SH-SY5Y (cell line): ENCODE data around the gene SND1.

Experiments used
- GATA2 ChIP-seq: IDR thresholded peaks from 2 replicates; pipeline ENCODE4 v1.6.1; 2011; ENCODE audit warnings: mild to moderate bottlenecking, low read depth, low read length
- GATA3 ChIP-seq: IDR thresholded peaks from 2 replicates; pipeline ENCODE4 v1.6.1; 2011; ENCODE audit warnings: low read depth, mild to moderate bottlenecking, low read length, moderate library complexity

Gene SND1

DNA sequence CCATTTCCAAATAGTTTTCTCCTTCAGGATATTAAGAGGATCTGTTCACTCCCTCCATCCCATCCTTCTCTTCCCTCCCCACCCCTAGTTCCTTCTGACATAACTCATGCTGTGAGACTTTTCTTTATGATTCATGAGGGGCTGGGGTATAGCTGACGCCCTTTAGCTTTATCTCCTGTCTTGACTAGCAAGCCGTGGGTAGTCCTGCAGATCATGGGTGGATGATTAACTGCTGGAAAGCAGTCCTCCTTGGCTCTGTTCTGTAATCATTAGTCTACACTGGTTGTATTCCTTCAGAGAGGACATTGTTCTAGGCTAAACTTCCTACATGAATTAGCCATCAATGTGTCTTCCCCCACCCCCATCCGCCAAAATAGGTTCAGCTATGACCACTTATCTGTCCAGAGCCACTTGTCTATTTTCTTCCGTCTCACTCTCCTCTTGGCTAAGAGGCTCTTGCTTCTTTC is 243.9 kb downstream of the SND1 start:
- TF ChIP-seq GATA3: no peak
- no peak for TF ChIP-seq GATA2

DNA sequence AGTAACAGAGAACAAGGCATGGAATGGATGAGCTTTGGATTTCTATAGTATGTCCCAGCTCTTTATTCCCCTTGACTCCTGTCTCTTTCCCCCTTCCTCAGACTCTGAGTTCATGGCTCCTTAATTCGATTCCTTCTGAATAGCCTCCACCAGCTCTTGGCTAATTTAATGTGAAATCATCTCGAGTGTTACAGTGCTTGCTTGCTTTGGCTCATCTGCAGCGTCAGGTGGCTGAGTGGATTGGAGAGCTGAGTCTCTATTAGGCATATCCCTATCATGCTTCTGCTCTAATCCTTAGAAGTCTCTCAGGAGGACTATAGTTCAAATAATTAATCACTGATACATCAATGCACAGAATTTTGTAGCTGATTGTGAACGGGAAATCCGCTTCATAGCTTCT is 244.7 kb downstream of the SND1 start:
- TF ChIP-seq GATA2 (no peak), GATA3 (no peak)

DNA sequence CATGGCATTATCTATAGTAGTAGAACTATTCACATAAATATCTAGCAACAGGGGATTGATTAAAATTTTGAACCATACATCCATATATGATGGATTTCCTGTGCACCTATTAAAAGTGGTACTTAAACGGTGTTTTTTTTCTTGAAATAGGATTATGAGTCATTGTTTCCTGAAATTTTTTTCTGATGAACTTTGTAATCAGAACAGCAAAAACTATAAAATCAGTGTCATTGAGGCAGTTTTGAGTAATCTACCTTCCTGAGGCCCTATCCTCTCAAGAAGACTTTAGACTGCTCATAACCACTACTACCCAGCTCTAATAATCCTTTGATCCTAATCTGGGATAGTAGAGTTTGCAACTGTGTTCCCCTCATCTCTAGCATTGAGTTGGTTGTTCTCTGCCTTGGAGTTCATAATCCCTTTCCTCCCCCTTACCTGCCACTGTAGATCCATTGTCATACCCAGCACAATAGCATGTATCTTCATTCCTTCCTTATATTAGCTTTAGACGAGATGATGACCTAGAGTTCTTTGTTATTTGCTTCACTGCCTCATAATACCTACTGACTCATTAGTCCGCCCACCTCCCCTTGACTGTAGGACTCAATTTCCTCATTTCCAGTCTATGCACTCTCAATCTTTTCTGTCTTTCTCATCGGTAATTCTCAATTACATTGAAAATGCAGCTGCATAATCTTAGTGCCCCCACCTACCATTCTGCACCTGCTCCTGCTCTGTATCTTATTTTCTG is 245.9 kb downstream of the SND1 start:
- TF ChIP-seq GATA3 (no peak), GATA2 (no peak)

DNA sequence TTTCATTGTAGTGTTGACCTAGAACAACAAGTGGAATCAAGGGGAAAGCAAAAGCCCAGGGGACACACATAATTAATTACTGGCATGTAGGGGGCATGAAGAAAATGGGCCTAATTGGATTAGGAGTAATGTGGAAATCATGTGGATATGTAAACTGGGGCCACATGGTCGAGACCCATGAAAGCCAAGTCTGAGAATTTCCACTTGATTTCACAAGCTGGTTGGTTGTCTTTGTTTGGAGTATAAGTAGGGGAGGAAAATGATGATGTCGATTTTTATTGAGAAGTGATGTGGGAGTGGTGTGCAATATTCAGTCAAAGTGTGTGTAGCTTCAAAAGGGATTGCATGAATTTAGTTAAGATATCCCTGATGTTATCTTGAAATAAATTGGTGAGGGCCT is 247.4 kb downstream of the SND1 start:
- TF ChIP-seq GATA2 (no peak), GATA3 (no peak)

DNA sequence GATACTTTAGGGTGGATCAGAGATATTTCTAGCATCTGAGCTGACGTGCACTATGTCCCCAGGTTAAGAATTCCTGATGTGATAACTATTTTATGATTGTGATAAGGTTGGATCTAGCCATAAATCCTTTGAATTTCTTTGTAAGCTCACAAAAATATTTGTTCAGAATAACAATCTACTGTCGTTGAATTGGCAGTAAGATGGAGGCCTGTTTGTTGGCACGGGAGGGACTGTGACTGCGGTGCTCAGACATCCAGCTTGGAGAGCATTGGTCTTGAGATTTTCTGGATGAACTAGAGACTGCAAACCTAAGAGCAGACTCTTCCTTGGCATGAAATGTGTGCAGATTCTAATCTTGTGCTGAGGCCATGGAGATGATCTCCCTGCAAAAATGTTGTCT is 248.1 kb downstream of the SND1 start:
- TF ChIP-seq GATA2: peak; percentile 35; the same call in 1 of the 2 replicates
- TF ChIP-seq GATA3: no peak

DNA sequence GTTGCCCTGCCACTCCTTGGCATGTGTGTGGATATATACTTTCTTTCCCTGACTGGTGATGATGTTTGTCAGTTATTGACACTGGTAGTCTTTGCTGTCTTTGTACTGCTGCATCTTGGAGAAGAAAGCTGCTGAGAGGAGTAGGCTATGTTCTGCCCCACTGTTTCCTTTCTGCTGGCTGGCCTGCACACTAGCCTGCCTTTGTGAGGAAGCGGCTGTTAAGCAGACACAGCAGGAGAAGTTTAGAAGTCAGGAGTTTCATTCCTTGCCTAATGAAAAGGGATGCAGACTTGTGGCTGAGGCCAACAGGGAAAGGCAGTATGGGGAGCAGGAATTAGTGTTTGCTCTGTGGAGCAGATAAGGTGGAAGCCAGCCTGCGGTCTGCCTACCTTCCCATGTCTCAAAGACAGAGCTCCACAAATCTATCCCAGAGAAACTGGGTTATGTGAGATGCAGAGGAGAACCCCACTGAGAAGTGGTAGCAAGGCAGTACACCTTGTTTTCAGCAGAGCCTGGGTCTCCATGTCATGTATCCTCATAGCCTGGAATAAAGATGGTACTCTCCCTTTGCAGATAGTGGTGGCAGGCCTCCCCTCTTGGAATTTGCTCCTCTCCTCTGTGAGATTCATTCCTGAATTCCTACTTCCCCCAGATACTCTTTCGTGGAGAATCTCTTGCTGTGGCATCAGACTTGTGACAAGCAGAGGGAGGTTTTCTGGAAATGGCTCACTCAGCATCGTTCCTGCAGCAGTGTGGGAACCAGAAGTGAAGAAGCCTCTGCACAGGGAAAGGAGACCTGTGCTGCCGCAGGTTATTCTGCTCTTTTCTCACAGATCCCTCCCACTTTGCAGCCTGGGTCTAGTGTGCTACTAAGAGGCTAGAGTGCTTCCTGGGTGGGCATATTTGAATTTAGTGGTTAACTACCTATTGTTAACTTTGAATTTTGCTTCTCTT is 249.0 kb downstream of the SND1 start:
- TF ChIP-seq GATA3 (no peak), GATA2 (no peak)

DNA sequence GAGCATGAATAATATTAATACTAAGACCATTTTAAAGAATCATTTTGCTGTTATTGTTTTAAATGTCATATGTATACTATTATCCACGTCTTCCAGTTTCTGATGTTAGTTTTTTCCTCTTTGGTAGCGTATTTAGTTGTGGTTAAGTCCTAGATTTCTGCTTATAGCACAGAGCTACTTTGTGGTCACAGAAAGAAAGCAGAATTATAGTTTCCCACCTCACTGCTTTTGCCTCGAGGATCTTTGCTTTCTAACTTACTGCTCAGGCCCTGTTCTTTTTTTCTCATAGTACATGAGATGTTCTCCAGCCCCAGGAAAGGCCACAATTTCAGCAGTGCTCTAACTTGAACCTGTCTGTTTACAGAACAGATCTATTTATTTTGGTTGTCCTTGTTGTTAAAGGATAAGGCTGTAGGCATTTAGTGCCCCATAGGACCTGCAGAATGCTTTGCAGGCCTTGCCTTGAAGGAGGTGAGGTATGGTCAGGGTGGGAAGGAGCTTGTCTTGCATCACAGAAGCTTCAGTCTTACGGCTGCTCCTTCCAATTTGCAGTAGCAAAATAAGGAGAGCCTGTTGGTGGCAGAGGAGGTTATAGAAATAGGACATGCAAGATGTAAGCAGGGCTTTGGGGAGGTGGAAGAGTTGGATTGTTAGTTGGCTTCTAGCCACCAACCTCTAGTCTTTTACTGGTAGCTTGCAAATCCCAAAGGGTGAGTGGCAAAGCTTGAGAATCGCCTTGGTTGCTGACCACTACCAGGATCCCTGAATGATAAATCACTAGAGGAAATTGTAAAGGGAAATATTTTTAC is 250.1 kb downstream of the SND1 start:
- TF ChIP-seq GATA2 (no peak), GATA3 (no peak)

DNA sequence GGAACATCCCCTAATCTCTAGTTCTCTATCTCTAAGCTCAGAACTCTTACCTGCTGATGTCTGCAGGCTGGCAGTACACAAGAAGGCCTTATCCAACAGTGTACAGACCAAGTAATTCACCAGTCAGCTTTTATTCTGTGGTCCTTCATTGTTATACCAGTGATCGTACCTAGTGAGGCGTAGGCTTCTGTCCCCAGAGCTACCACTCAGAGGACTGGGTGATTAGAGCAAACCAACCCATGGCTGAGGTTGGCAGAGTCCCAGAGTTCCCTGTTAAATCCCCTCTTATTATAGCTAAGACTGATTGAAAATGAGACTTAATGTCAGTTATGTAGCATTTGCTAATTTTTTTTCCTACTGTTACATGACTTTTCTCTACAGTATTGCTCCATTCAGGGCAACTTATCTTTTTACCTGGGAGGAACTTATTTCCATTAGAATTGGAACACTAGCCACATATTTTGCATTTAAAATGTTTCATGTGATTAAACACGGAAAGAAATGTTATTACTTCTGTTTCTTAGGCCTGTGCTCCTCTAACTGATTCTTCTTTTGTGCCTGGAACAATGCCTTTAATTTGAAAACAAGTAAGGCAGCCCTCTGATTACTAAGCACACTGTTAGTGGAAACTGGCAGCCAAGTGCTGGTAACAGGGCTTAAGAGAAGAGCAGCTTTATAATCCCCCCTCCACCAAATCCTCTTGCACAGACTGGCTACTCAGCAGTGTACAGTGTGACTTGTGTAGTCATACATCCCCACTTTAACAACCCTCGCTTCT is 252.1 kb downstream of the SND1 start:
- no peak for TF ChIP-seq GATA2
- TF ChIP-seq GATA3: no peak

DNA sequence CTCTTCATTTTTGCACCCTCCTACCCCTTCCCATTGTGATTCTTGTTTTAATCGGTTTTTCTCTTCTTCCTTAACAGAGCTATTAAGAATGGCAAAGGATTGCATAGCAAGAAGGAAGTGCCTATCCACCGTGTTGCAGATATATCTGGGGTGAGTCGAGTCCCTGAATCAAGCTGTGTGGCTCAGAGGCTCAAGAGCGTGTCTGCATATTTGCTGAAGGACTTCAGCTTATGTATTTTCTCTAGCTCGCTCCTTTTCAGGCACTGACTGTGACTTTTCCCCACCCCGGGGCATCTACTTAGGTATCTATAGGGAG is 252.6 kb downstream of the SND1 start:
- TF ChIP-seq GATA2: no peak

DNA sequence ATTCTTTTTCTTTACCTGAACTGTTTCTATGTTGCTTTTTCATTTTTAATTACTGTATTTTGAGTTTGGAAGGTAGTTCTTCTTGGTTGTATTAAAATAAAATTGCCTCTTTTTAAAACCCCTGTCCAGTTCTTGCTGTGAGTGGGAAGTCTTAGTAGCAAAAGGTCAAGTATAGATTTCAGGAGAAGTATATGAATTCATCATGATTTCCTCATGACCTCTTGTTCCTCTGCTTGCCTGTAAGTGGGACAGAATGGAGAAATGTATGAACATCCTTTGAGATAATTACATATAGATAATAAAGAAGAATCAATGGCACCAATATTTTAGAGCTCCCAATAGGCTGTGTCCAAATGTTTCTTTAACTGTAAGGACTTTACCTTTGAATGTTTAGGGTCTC is 253.0 kb downstream of the SND1 start:
- TF ChIP-seq GATA3 (no peak), GATA2 (no peak)

DNA sequence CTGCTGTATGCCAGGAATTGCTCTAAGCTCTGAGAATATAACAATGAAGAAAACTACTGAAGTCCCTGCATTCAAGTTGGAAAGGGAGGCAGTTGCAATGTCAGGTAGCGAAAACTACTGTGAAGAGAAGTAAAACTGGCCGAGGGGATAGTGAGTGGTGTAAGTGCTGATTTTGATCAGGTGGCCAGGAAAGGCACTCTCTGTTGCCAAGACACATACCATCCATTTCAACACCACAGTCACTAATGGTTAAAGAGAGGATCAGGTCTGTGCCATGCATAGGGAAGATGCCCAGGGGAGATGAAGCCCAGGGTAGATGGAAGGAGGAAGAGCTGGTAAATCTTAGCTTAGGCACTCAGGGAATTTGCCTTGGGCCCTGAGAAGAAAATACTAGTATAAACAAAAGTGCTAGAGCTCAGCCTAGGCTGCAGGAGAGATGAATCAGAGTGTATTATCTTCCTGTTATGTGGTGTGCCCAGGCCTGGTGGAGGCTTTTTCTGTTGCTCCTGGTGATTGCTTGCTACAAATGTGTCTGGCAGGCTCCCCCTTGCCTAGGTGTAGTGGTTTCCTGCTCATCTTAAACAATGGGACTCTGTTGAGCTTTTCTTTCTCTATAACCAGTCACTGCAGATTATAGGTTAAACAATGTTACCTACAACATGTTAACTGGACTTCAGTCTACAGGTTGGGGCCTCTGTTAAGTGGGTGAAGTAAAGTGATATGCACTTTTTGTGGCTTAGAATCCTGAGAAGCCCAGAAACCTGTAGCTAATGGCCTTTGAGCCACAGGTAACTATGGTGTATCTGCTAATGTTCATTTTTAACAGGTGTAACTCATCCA is 253.7 kb downstream of the SND1 start:
- TF ChIP-seq GATA2 (no peak), GATA3 (no peak)

DNA sequence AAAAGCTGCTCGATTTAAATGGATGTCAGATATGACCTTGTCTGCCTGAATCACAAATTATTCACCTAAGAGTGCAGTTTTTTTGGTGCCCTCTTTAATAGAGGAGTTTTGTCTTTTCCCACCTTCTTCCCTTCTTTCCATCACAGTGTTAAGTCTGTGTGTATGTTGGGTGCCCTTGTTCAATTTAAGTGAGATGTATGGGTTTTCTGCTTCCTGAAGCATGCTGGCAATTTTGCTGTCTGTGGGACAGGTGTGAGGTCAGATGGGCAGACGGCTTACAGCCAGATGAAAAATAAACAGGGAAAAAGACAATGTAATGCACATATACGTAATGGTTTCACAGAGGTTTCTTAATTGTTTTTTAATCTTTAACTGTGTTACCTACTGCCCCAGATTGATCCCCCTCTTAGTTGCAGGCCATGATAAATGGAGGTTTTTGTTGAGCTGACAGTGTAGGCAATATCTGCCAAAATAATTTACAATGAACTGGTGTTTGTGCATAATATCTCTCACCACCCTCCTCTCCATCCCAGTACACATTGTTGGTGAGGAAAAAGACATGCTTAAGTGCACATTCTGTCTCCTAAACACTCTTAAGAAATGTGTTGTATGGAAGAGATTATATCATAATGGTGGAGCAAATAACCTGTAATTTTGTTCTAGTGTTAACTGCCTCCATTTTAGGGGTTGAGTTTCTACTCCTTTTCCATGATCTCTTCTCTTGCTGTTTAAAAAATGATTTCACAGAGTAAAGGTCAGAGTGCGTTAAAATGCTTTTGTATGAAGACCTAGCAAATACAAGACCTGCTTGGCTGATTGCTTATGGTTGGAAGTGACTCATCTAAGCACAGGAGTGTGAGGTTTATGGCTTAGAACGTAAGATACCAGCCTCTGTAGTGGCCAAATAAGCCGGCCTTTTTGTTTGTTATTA is 255.4 kb downstream of the SND1 start:
- TF ChIP-seq GATA2 (no peak), GATA3 (no peak)
